NCI-H774 (cell line): ENCODE measurements around the gene WDR90.

Experiments
- DNase-seq: peaks from one replicate; lab custom pipeline; 2025; lab: John Stamatoyannopoulos, UW

Gene WDR90

GRCh38 chr16:660459-661183 is 11.5 kb downstream of the WDR90 start:
- peak; percentile 75 for DNase-seq

GRCh38 chr16:661184-661821 is 12.1 kb downstream of the WDR90 start:
- no peak for DNase-seq

- no peak for DNase-seq
These were observed 12.9 kb downstream of the WDR90 start for GRCh38 chr16:662095-662494.

- DNase-seq: no peak
These were observed 13.4 kb downstream of the WDR90 start for GRCh38 chr16:662597-662996.

- DNase-seq: no peak
These were observed 17.4 kb downstream of the WDR90 start for GRCh38 chr16:666572-666971.

GRCh38 chr16:667113-667779 is 18.1 kb downstream of the WDR90 start:
- DNase-seq: no peak

- DNase-seq: peak; percentile 85
These were observed 18.8 kb downstream of the WDR90 start, which contains the start of gene RHOT2 for GRCh38 chr16:667780-668518. RHOT2 (plus strand) TSS chr16:668132; CDS start chr16:668200, 68 bp downstream.

GRCh38 chr16:668519-669171 is 19.5 kb downstream of the WDR90 start:
- DNase-seq: no peak

GRCh38 chr16:669666-670065 is 20.5 kb downstream of the WDR90 start:
- no peak for DNase-seq

GRCh38 chr16:670485-671352 is 21.6 kb downstream of the WDR90 start:
- no peak for DNase-seq

GRCh38 chr16:671353-672131 is 22.4 kb downstream of the WDR90 start:
- DNase-seq: no peak

GRCh38 chr16:672371-672770 is 23.2 kb downstream of the WDR90 start:
- no peak for DNase-seq

GRCh38 chr16:672851-673250 is 23.7 kb downstream of the WDR90 start:
- no peak for DNase-seq

- no peak for DNase-seq
These were observed 24.3 kb downstream of the WDR90 start for GRCh38 chr16:673399-673991.

GRCh38 chr16:674214-674881 is 25.2 kb downstream of the WDR90 start:
- no peak for DNase-seq

- DNase-seq: no peak
These were observed 26.1 kb downstream of the WDR90 start, which contains the start of gene RHBDL1 for GRCh38 chr16:674968-675883. RHBDL1 (plus strand) TSS chr16:675671; CDS start chr16:675791, 120 bp downstream.

- DNase-seq: no peak
These were observed 26.9 kb downstream of the WDR90 start for GRCh38 chr16:675884-676564.
